HCEC 1CT (cell line): Measurements from ENCODE around the gene ZNF598.
"Not testable (repeated sequence)": the region's sequence is repeated elsewhere in the genome, so short reads cannot be mapped to it uniquely, and the experiment has no call there.

ENCODE experiments used
- DNase-seq: peaks from one replicate; pipeline ENCODE4 v3.0.0-alpha.2; 2017

The ZNF598 gene

DNA sequence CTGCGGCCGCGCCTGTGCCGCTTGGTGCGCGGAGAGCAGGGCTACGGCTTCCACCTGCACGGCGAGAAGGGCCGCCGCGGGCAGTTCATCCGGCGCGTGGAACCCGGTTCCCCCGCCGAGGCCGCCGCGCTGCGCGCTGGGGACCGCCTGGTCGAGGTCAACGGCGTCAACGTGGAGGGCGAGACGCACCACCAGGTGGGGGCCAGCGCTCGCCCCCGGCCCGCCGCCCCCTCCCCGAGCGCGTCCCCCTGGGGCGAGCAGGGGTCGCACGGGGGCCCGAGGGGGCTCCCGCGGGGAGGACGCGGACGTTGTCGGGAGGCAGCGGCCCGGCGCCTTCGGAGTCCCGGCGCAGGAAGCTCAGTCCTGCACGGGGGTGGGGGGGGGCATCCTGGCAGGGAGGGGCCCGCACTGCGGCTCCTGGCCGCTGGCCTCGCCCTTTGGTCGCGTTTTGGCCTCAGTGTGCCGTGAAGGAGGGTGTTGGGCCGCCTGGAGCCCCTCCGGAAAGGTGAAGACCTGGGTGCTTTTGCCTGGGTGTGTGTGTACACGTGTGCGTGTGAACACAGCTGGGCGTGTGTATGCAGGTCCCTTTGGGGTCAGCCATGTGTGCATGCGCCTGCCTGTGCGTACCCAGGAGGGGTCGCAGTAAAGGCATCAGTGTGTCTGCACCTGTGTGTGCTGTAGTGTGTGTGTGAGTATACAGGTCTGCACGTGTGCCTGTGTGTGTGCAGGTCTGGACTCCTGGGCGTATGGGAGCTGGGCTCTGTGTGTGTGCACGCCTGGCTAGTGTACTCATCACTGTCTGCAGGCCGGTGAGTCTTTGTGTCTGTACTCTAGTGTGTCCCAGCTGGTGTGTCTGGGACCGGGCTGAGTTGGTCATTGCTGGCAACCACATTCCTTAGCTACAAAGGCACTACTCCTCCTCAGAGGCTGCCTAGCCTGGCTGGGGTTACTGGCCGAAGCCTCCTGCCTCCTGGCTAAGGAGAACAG, 17.7 kb upstream of the ZNF598 start:
- DNase-seq: peak; percentile 49

DNA sequence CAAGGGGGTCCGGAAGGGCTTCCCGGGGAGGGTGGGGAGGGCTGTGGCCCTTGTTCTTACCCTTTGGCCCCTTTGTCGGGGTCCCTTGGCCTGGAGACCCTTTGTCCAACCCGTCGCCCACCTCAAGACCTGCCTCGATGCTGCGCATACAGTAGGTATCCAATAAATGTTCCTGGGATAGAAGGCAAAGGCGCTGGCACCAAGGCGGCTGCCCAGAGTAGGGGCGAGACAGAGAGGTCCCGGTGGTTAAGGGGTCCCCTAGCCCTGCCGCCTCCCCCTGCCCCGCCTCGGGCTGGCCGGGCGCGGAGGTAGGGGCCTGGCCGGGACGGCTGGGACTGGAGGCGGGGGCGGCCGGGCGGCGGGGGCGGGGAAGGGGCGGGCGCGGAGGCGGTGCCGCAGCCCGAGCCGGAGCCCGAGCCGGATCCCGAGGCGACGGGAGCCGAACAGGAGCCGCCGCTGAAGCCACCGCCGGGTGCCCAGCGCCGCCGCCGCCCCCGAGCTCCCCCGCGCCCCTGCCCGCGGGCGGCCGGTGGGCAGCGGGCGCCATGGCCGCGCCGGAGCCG, 16.9 kb upstream of the ZNF598 start, which contains the start of gene NHERF2:
Gene NHERF2, plus strand, starts transcription at position 442 of the 563 bp plus-strand sequence. Its CDS starts 104 bp downstream, at position 546.
- DNase-seq: no peak

DNA sequence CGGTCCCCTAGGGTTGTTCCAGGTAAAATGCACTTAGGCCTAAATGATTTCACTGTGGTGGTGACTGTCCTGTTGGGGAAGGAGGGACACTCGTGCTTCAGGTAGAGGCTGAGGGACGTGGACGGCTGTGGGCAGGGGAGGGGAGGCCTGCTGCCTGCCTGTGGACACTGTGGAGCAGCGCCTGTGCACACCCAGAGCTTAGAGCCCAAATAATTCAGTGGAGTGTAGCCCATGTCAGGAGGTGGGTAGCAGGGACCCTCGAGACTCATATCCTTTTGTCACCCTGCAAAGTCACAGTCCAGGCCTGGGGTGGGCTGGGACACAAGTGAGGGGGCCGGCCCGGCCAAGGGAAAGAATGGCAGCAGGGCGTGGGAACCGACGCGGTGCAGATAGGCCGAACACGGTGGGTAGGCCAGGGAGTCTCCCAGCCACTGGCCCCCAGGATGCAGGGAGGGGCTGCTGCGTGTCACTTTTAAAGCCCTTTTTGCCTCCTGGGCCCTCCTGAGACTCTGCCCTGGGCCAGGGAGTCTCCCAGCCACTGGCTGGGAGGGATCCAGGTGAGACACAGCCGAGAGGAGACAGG, 16.3 kb upstream of the ZNF598 start:
- DNase-seq: no peak

DNA sequence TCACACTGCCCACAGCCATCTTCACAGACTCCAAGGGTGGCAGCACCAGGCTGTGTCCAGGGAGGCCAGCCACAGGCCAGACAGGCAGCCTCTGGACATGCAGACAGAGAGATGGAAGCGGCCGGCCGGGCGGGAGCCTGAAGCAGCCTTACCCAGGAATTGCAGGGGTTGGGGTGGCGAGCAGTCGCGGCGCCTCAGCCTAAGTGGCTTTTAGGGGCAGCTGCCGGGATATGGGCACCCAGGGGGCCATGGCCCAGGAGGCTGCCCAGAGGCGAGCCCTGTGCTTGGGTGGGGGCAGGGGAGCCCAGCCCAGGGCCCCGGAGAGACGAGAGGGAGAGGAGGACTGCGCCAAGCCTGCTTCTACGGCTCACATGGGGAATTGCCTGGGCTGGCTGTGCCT, 15.6 kb upstream of the ZNF598 start:
- no peak for DNase-seq

DNA sequence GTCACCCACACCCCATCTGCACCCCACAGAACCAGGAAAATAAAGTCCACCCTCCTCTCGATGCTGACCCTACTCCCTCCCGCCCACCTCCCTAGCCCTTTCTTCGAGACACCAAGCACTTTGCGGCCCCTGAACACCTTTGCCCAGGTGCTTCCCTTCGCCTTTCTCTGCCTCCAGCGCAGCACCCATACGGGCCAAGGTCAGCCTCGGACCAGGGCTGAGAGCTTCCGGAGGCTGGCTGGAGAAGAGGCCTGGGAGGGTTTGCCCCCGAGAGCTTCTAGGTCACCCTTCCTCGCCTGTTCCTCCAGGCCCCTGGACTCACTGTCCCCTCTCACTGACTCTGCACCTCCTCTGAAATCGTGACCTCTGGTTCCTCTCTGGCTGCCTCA, 14.4 kb upstream of the ZNF598 start:
- no peak for DNase-seq

DNA sequence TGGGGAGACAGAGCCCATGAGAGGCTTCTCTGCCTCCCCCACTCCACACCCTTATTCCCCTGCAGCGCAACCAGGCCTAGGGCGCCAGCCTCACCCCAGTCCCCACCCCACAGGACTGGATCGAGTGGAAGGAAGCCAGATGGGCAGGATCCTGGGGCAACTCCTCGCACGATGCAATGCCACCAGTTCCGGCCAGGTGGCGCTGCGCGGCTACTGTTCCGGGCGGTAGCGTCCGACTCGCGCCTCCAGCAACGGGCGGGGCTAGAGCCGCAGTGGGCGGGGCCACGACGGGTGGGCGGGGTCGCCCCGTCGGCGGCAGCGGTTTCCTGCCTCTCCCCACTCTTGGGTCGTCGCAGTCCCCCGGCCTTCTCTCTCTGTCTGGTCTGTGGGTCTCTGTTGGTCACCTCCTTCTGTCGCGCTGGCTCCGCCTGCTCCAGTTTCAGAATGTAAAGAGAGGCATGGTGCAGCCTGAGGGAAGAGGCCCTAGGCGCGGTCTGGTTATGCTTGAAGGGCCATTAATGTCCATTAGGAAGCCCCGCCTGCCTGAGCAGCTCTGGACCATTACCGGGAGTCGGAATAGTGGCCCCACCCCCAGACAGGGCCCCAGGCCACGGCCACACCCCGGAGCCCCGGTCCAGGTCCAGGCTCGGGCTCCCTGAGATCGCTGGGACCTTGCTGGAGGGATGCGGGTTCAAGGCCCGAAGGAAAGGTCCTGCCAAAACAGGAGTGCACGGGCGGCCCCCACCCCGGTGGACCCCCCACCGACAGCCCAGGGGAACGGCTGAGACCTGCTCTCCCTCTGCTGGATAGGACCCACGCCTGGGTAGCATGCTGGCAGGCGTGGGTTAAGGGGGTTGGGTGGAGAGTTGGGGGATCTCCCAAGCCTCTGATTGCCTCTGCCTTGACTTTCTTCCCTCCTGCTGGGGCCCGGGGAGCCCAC, 13.7 kb upstream of the ZNF598 start:
- peak; percentile 75 for DNase-seq

DNA sequence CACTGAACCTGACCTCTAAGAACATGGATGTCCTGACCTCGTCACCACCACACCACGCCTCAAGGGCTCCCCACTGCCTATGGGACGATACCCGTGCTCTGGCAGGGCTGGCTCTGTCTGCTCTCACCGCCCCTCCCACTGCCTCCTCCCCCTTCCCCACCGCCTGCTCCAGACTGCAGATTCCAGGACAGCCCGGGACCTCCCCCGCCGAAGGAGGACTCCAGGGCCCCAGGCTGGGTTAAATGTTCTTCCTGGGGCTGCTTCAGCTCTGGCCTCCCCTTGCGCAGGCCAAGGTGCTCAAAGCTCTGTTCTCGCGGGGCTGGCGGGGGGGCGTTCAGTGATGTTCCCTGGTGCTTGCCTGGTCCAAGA, 13.1 kb upstream of the ZNF598 start:
- no peak for DNase-seq

DNA sequence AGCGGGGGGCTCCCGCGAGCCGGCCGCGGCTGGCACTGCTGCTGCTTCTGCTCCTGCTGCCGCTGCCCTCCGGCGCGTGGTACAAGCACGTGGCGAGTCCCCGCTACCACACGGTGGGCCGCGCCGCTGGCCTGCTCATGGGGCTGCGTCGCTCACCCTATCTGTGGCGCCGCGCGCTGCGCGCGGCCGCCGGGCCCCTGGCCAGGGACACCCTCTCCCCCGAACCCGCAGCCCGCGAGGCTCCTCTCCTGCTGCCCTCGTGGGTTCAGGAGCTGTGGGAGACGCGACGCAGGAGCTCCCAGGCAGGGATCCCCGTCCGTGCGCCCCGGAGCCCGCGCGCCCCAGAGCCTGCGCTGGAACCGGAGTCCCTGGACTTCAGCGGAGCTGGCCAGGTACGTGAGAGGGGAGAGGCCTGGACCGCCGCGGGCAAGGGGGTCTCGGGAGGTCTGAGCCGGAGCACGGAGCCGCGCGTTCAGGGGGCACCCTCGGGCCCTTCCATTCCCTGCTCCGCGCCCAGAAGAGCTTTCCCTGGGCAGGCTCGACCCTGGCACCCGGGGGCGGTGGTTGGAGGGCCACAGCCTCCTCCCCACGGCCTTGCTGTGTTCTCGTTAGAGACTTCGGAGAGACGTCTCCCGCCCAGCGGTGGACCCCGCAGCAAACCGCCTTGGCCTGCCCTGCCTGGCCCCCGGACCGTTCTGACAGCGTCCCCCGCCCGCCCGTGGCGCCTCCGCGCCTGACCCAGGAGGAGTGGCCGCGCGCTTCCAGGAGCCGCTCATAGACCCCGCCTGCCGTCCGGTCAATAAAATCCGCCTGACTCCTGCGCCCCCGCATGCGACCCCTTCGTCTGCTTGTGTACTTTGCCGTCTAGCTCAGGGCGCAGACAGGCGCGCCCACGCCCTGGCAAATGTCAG, 10.6 kb upstream of the ZNF598 start:
- DNase-seq: no peak

DNA sequence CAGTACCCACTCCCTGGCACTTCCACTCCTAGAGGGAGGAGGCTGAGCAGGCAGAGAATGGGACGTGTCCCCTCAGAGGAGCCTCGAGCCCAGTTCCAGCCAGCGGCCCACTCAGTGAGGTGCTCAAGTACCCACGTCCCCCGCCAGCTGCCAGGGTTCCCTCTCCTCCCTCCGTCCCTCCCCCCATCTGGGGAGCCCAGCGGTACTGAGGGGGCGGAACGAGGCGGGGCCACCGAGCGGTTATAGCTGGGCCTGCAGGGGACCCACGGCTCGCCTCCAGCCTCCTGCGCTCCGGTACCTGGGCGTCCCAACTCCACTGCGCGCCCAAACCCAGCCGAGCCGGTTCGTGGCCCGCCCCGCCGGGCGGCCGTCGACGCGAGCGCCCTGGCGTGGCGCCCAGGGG, 9.9 kb upstream of the ZNF598 start, which contains the start of gene NPW:
Gene NPW, plus strand, starts transcription at position 268 of the 403 bp plus-strand sequence.
- DNase-seq: no peak

DNA sequence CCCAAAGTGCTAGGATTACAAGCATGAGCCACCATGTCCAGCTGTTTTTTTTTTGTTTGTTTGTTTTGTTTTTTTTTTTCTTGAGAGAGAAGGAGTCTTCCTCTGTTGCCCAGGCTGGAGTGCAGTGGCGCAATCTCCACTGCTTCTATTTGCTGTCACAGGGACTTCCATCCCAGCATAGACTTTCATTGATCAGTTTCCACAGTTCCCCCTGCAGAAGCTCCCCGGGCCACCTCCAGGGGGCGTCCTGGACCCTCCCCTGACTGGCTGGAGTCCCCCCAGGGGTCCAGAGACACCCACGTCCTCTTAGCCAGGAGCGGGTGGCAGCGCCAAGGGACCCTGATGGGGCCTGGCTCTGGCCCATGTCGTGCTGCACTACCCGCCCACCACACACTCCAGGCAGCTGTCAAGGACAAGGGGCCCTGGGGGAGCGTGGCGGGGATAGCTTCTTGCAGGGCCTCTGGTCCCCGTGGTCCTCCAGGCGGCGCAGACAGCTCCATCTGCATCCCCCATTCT, 6.8 kb upstream of the ZNF598 start:
- no peak for DNase-seq

DNA sequence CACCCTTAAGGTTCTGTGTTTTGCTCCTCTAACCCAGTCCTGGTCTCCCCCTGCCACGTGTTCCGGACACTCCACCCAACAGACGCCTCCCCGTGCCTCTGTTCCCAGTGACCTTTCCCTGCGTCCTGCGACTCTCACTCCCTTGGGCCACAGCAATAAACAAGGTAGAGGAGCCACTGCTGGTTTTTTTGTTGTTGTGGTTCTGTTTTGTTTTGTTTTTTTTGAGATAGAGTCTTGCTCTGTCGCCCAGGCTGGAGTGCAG, 6.3 kb upstream of the ZNF598 start:
- DNase-seq: no peak

DNA sequence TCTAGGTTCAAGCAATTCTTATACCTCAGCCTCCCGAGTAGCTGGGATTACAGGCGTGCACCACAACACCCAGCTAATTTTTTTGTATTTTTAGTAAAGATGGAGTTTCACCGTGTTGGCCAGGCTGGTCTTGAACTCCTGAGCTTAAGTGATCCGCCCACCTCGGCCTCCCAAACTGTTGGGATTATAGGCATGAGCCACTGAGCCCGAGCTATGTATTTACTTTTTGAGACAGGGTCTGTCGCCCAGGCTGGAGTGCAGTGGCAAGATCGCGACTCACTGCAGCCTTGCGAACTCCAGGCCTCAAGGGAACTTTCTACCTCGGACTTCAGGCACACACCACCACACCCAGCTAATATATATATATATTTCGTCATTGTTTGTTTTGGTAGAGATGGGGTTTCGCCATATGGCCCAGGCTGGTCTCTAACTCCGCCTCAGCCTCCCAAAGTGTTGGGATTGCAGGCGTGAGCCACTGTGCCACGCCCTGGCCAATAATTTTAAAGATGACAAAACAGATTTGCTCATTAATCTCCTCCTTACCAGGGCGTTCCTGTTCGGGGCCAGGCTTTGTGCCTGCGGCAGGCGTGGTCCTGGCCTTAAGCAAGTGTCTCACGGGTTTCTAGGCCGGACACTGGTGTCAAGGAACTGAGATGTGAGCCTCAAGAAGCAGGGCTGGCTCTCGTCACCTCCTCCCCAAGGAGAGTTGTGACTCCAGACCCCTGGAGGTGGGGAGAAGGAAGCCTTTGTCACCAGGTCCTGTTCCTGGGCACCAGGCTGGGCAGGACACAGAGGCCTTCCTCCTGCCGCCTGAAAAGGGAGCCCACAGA, 5.7 kb upstream of the ZNF598 start:
- DNase-seq: peak; percentile 87

DNA sequence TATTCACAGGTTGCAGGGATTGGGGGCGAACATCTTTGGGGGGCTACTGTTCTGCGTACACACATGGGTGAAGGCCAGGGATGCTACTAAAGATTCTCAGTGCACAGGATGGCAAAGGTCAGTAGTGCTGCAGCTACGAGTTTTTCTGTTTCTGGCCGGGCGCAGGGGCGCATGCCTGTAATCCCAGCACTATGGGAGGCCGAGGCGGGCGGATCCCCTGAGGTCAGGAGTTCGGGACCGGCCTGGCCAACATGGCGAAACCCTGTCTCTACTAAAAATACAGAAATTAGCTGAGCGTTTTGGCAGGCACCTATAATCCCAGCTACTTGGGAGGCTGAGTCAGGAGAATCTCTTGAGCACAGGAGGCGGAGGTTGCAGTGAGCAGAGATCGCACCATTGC, 3.9 kb upstream of the ZNF598 start:
- DNase-seq: no peak

DNA sequence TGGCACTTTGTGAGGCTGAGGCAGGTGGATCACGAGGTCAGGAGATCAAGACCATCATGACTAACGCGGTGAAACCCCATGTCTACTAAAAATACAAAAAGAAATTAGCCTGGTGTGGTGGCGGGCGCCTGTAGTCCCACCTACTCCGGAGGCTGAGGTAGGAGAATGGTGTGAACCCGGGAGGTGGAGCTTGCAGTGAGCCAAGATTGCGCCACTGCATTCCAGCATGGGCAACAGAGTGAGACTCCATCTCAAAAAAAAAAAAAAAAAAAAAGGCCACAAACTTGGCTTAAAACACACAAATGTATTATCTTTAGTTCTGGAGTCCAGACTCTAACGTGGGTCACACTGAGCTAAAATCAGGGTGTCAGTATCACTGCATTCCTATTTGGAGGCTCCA, 2.1 kb upstream of the ZNF598 start:
- not testable (repeated sequence) for DNase-seq

DNA sequence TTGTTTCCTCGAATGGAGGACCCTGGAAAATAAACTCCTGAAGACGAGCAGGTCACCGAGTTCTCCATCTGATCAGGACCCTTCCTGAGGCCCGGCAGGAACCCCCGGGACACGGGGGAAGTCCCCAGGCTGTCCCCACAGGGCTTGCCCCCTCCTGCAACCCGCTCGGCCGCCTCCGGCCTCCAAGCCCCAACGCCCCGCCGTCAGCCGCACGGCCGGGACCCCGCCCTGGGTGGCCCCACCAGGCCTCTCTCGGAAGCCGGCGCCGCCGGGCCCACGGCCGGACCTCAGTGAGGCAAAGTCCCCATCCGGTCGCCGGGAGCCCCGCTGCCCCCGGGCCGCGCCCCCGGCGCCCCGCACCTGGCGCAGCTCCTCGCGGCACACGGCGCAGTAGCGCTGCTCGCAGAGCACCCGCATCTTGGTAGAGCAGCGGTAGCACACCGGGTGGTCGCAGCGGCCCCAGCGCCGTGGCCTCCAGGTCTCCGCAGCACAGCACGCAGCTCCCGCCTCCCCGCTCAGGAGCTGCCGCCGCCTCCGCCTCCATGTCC, 383 bp downstream of the ZNF598 start:
- DNase-seq: no peak

DNA sequence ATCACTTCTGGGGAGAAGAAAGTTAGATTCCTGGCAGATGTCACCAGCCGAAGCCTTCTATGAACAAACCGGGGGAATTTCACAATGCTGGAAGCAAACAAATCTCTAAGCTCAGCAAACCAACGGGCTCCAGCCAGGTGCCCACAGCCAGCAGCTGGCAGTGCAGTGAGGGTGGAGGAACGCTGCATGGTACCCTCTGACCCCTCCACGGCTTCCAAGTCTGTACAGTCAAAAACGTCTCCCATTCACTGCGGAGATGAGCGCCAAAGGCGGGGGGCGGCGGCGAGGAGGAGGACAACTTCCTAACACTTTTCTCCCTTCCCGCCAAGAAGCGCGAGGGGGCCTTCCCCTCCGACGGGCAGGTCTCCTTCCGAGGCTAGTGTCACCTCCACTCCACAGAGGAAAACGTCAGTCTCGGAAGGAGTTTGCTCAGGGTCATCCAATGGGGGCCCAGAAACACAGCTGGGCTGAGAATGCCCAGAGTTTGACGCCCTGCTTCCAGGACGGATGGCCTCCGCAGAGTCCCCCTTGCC, 924 bp downstream of the ZNF598 start:
- no peak for DNase-seq

DNA sequence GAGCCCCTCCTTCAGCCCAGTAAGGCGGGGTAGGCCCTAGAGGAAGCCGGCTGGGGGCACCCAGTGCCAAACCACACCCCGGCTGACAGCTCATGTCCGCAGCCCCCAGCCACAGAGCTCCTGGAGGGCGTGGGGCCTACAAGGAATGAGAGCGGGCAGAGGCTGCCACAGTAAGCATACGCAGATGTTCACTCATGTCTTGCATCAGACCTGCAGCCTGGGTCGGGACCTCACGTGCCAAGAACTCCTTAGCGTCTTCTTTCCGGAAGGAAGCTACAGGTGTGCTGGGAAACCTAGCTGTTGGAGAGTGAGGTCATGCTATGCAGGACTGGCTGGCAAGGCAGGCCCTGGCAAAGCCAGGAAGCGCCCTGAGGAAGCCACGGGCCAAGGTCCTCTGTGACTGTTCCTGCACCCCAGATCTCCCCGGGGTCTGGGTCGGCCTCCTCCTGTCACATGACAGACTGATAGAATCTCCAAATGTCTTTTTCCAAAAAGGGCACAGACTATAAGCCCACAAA, 1.6 kb downstream of the ZNF598 start:
- no peak for DNase-seq

DNA sequence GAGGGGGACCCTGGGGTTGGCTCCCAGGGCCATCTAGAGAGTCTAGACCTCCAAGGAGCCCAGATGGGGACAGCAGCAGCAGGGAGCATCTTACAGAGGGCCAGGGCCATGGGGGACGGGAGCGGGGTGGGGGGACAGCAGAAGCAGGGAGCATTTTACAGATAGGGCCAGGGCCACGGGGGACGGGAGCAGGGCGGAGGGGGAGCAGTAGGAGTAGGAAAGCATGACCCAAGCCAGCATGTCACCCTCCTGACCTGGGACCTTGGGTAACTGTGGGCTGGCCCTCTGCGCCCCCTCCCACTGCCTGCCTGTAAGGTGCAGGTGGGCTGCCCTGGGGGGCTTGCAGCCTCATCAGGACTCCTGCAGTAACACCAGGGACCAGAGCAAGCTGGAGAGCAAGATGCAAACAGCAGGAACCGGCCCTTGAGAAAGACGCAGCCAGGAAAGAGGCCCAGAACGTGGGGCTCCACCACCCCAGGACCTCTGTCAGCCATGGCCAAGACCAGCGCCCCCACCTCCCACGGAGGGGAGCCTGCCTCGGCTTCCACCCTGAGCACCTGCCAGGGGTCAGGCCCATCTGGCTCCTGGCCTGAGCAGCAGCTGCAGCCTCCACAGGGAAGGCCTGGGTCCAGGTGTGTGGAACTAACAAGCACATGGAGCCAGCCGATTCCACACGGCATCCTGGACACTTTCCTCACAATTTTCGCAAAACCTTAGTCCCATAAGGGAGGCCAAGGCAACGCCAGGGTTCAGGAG, 2.4 kb downstream of the ZNF598 start:
- no peak for DNase-seq

DNA sequence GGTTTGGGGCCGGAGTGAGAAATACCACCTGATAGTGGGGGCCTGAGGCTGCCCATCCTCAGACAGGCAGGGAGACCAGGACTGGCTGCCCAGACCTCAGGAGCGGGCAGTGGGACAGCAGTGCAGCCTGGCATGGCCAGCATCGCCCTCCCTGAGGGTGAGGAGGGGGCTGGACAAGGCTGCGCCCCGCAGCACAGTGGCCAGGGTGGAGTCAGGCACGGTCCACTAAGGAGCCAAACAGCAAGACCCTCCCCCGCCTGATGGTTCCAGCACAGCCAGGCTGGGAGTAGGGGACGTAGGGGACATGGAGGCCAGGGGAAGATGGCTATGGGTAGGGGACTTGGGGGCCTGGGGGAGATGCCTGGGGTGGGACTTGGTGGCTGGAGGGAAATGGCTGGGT, 3.3 kb downstream of the ZNF598 start:
- DNase-seq: no peak
